ENCODE measurements around the gene CHRNA3.

Gene CHRNA3

GRCh38 chr15:78641102-78641748, 20.4 kb upstream of the CHRNA3 start, which contains the start of gene CHRNB4 (continued):
- TF ChIP-seq REST (tag by site-specific recombination; IDR thresholded peaks at IDR 0.05) (no peak), ZNF341 (tag by site-specific recombination; IDR thresholded peaks at IDR 0.05; ENCODE audit: low read depth) (no peak), IKZF3 (tag by site-specific recombination; IDR thresholded peaks at IDR 0.05) (no peak), ZNF701 (tag by site-specific recombination; IDR thresholded peaks at IDR 0.05) (no peak), ZNF16 (tag by site-specific recombination; IDR thresholded peaks at IDR 0.05; ENCODE audit: low read depth) (no peak), KLF16 (tag by site-specific recombination; IDR thresholded peaks at IDR 0.05) (no peak), ZNF600 (tag by site-specific recombination; IDR thresholded peaks at IDR 0.05) (peak; percentile 15; the same call in 1 of the 2 replicates), ZNF23 (tag by site-specific recombination; IDR thresholded peaks at IDR 0.05; ENCODE audit: borderline replicate concordance) (no peak), ZNF302 (tag by site-specific recombination; IDR thresholded peaks at IDR 0.05; ENCODE audit: low read depth) (no peak), ZNF433 (tag by site-specific recombination; IDR thresholded peaks at IDR 0.05; ENCODE audit: low read depth) (no peak), ZNF146 (tag by site-specific recombination; IDR thresholded peaks at IDR 0.05) (no peak), OSR2 (tag by site-specific recombination; IDR thresholded peaks at IDR 0.05) (no peak), ZNF335 (tag by site-specific recombination; conservative IDR thresholded peaks at IDR 0.05) (0 out of 2 replicates have a peak, but pooled peaks have one; percentile 45), MYNN (tag by site-specific recombination; IDR thresholded peaks at IDR 0.05; ENCODE audit: borderline replicate concordance) (no peak), ZNF350 (tag by site-specific recombination; IDR thresholded peaks at IDR 0.05) (no peak), ZBTB26 (tag by site-specific recombination; optimal IDR thresholded peaks at IDR 0.05) (peak; percentile 24), PRDM4 (tag by site-specific recombination; IDR thresholded peaks at IDR 0.05) (no peak), ZBTB8A (tag by site-specific recombination; IDR thresholded peaks at IDR 0.05) (0 out of 2 replicates have a peak, but pooled peaks have one; percentile 11), ZNF24 (tag by site-specific recombination; IDR thresholded peaks at IDR 0.05) (no peak), HOXC10 (CRISPR knock-in tag; IDR thresholded peaks at IDR 0.05) (no peak), GFI1B (tag by site-specific recombination; IDR thresholded peaks at IDR 0.05) (no peak), ZNF366 (tag by site-specific recombination; conservative IDR thresholded peaks at IDR 0.05) (no peak)
- TF ChIP-seq, protein P1, sequence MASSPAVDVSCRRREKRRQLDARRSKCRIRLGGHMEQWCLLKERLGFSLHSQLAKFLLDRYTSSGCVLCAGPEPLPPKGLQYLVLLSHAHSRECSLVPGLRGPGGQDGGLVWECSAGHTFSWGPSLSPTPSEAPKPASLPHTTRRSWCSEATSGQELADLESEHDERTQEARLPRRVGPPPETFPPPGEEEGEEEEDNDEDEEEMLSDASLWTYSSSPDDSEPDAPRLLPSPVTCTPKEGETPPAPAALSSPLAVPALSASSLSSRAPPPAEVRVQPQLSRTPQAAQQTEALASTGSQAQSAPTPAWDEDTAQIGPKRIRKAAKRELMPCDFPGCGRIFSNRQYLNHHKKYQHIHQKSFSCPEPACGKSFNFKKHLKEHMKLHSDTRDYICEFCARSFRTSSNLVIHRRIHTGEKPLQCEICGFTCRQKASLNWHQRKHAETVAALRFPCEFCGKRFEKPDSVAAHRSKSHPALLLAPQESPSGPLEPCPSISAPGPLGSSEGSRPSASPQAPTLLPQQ (tag by site-specific recombination; IDR thresholded peaks at IDR 0.05) = peak; percentile 81
- TF ChIP-seq, protein P2, sequence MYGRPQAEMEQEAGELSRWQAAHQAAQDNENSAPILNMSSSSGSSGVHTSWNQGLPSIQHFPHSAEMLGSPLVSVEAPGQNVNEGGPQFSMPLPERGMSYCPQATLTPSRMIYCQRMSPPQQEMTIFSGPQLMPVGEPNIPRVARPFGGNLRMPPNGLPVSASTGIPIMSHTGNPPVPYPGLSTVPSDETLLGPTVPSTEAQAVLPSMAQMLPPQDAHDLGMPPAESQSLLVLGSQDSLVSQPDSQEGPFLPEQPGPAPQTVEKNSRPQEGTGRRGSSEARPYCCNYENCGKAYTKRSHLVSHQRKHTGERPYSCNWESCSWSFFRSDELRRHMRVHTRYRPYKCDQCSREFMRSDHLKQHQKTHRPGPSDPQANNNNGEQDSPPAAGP (tag by site-specific recombination; IDR thresholded peaks at IDR 0.05) = no peak
- TF ChIP-seq, protein P3, sequence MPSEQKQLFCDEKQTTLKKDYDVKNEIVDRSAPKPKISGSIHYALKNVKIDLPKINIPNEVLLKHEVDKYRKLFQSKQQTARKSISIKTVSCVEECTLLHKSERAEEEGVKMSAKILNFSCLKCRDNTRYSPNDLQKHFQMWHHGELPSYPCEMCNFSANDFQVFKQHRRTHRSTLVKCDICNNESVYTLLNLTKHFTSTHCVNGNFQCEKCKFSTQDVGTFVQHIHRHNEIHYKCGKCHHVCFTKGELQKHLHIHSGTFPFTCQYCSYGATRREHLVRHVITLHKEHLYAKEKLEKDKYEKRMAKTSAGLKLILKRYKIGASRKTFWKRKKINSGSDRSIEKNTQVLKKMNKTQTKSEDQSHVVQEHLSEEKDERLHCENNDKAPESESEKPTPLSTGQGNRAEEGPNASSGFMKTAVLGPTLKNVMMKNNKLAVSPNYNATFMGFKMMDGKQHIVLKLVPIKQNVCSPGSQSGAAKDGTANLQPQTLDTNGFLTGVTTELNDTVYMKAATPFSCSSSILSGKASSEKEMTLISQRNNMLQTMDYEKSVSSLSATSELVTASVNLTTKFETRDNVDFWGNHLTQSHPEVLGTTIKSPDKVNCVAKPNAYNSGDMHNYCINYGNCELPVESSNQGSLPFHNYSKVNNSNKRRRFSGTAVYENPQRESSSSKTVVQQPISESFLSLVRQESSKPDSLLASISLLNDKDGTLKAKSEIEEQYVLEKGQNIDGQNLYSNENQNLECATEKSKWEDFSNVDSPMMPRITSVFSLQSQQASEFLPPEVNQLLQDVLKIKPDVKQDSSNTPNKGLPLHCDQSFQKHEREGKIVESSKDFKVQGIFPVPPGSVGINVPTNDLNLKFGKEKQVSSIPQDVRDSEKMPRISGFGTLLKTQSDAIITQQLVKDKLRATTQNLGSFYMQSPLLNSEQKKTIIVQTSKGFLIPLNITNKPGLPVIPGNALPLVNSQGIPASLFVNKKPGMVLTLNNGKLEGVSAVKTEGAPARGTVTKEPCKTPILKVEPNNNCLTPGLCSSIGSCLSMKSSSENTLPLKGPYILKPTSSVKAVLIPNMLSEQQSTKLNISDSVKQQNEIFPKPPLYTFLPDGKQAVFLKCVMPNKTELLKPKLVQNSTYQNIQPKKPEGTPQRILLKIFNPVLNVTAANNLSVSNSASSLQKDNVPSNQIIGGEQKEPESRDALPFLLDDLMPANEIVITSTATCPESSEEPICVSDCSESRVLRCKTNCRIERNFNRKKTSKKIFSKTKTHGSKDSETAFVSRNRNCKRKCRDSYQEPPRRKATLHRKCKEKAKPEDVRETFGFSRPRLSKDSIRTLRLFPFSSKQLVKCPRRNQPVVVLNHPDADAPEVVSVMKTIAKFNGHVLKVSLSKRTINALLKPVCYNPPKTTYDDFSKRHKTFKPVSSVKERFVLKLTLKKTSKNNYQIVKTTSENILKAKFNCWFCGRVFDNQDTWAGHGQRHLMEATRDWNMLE (tag by site-specific recombination; conservative IDR thresholded peaks at IDR 0.05; ENCODE audit: low read depth) = no peak
